Jurkat, Clone E6-1 (cell line): ENCODE data around the gene RPS27A.
A peak's percentile ranks its signal among the peaks of the same experiment; 100 is the strongest.

Experiments used
- DNase-seq: peaks from one replicate; pipeline ENCODE4 v3.0.0-alpha.2; 2011; ENCODE audit warnings: low read depth, low spot score
- H3K4me3 ChIP-seq: 2 replicates; pipeline ENCODE4 v1.5.1; 2011; ENCODE audit warnings: mild to moderate bottlenecking, low read length, control low read depth, moderate library complexity

RPS27A gene

GRCh38 chr2:55282110-55282917 is 49.8 kb downstream of the RPS27A start:
- H3K4me3 ChIP-seq, result peak overlapping the region; percentile 63
- peak; percentile 41 for DNase-seq

GRCh38 chr2:55283083-55283482 is 50.6 kb downstream of the RPS27A start:
- DNase-seq, result no peak
- no peak overlapping the region for H3K4me3 ChIP-seq
